Adrenal gland (tissue), 5 donors: ENCODE measurements around the gene POGK.

ENCODE experiments used
- POLR2A ChIP-seq, 2 donors: fragments of 450-650 bp; IDR thresholded peaks; one replicate each; pipeline ENCODE4 v1.6.1; 2017; ENCODE audit warnings: antibody characterized with exemption in 2 of 2, mild to moderate bottlenecking in 2 of 2, moderate library complexity in 1 of 2
- TF ChIP-seq, protein P1 (sequence below), 6 experiments: fragments of 450-650 bp in 4 of 6; fragments of 200-600 bp in 2 of 6; sonication (generic) in 1 of 6; IDR thresholded peaks; 1 replicate in 5 of 6; 2 replicates in 1 of 6; pipeline versions ENCODE4 v1.5.1 to v1.8.0; 2016 to 2021; ENCODE audit warnings: antibody characterized with exemption in 6 of 6, mild to moderate bottlenecking in 2 of 6, moderate library complexity in 1 of 6
- donor health status: DM: no; HTN: no; CAD: no.

GRCh38 chr1:166905900-166906299 is 66.6 kb downstream of the POGK start:
- TF ChIP-seq, protein P1, sequence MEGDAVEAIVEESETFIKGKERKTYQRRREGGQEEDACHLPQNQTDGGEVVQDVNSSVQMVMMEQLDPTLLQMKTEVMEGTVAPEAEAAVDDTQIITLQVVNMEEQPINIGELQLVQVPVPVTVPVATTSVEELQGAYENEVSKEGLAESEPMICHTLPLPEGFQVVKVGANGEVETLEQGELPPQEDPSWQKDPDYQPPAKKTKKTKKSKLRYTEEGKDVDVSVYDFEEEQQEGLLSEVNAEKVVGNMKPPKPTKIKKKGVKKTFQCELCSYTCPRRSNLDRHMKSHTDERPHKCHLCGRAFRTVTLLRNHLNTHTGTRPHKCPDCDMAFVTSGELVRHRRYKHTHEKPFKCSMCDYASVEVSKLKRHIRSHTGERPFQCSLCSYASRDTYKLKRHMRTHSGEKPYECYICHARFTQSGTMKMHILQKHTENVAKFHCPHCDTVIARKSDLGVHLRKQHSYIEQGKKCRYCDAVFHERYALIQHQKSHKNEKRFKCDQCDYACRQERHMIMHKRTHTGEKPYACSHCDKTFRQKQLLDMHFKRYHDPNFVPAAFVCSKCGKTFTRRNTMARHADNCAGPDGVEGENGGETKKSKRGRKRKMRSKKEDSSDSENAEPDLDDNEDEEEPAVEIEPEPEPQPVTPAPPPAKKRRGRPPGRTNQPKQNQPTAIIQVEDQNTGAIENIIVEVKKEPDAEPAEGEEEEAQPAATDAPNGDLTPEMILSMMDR (IDR thresholded peaks at IDR 0.05): no peak
- TF ChIP-seq POLR2A (IDR thresholded peaks at IDR 0.05): no peak
